Stimulated activated CD8-positive, alpha-beta memory T cell treated with anti-CD3 and anti-CD28 coated beads, Interleukin-2, amount 100 ng/mL, for 1 hour (primary cell): ENCODE measurements around the gene TCAIM.

Source experiments
- DNase-seq, 2 donors: peaks; one replicate each; pipeline ENCODE4 v3.0.0-alpha.2; 2020; ENCODE audit warnings: low read depth in 2 of 2

Gene TCAIM

GRCh38 chr3:44445786-44446185 is 107.2 kb downstream of the TCAIM start:
- no peak for DNase-seq

- DNase-seq: no peak
Measured at GRCh38 chr3:44446929-44447328, 108.4 kb downstream of the TCAIM start.

- no peak for DNase-seq
Measured at GRCh38 chr3:44451441-44451840, 112.9 kb downstream of the TCAIM start.

GRCh38 chr3:44454258-44454657 is 115.7 kb downstream of the TCAIM start:
- DNase-seq: no peak

GRCh38 chr3:44455318-44455717 is 116.8 kb downstream of the TCAIM start:
- DNase-seq: no peak
